Activated effector memory CD4-positive, alpha-beta T cell treated with Interleukin-2 at 50 U/mL for 16 hours (primary cell): ENCODE results near the gene ARL8B.
"Not testable (repeated sequence)": the region's sequence is repeated elsewhere in the genome, so short reads cannot be mapped to it uniquely, and the experiment has no call there.

Experiments used
- DNase-seq: peaks from one replicate; pipeline ENCODE4 v3.0.0-alpha.2; 2020

ARL8B gene

GRCh38 chr3:5149306-5149880 lies 27.3 kb downstream of the ARL8B start:
- no peak for DNase-seq

- DNase-seq: no peak
These were observed 29.5 kb downstream of the ARL8B start for GRCh38 chr3:5151586-5151985.

GRCh38 chr3:5153074-5153473 lies 31.0 kb downstream of the ARL8B start:
- DNase-seq: no peak

- no peak for DNase-seq
These were observed 33.1 kb downstream of the ARL8B start for GRCh38 chr3:5155241-5155640.

DNA sequence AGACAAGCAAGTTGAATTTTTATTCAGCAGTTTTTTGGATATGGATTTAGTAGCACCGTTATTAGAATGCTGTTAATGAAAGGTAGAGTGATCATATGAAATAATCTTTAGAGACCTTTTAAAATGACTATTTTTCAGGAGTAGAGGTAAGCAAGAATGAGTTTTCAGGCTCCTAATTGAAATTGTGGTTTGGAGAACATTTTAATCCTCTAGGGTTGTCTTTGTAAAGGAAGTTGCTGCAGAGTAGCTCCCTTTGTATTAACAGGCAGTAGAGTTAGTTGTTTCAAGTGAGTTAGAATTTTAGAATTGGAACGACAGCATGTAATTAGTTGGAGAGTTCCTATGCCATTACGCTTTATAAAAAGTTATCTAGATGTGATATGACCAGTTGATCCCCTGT lies 38.2 kb downstream of the ARL8B start:
- DNase-seq: no peak

- DNase-seq: no peak
These were observed 39.1 kb downstream of the ARL8B start for GRCh38 chr3:5160940-5161858.

- DNase-seq: no peak
These were observed 40.0 kb downstream of the ARL8B start for GRCh38 chr3:5162102-5162501.

GRCh38 chr3:5165698-5166097 lies 43.6 kb downstream of the ARL8B start:
- DNase-seq: no peak

- no peak for DNase-seq
These were observed 44.8 kb downstream of the ARL8B start for GRCh38 chr3:5166846-5167245.

DNA sequence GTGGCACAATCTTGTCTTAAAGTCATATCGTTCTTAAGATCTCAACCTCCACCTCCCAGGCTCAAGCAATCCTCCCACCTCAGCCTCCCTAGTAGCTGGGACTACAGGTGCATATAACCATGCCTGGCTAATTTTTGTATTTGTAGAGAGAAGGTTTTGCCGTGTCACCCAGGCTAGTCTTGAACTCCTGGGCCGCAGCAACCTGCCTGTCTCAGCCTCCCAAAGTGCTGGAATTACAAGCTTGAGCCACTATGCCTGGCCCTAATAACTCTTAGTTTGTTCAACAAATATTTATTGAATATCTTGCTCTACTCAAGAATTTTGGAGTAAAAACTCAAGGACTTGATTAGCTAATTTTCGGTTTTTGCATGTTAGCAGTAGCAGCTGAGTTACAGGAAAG lies 46.0 kb downstream of the ARL8B start:
- no peak for DNase-seq

GRCh38 chr3:5169807-5170206 lies 47.7 kb downstream of the ARL8B start:
- no peak for DNase-seq

DNA sequence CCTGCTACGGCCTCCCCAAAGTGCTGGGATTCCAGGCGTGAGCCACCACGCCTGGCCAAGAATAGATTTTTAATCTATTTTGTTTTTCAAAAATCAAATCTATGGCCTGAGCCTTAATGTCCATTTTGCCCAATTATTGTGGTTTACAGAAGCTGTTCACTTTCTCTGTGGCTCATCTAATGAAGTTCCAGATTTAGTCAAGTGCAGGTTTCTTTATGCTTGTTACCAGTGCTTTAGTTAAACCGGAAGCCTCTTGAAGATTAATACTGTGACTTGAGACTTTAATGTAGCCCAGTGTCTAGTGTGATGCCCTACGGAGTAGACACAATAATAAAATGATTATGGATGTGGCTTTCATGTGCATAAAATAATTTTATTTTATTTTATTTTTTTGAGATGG lies 48.9 kb downstream of the ARL8B start:
- DNase-seq: no peak

DNA sequence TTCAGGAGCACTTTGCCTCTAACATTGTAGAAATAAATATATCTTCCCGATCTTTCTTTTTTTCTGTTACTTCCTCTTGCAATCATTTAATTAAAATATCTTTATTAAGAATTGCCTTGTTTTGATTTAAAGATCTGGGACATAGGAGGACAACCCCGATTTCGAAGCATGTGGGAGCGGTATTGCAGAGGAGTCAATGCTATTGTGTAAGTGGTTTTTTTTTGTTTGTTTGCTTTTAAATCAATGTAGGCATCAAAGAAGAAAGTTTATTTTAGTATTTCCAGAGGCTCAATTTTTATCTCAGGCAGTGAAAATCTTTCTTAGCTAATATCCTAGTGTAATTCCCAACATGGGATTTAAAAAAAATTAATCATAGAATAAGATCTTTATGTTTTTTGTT lies 49.9 kb downstream of the ARL8B start:
- no peak for DNase-seq

GRCh38 chr3:5179036-5179435 lies 56.9 kb downstream of the ARL8B start:
- not testable (repeated sequence) for DNase-seq

DNA sequence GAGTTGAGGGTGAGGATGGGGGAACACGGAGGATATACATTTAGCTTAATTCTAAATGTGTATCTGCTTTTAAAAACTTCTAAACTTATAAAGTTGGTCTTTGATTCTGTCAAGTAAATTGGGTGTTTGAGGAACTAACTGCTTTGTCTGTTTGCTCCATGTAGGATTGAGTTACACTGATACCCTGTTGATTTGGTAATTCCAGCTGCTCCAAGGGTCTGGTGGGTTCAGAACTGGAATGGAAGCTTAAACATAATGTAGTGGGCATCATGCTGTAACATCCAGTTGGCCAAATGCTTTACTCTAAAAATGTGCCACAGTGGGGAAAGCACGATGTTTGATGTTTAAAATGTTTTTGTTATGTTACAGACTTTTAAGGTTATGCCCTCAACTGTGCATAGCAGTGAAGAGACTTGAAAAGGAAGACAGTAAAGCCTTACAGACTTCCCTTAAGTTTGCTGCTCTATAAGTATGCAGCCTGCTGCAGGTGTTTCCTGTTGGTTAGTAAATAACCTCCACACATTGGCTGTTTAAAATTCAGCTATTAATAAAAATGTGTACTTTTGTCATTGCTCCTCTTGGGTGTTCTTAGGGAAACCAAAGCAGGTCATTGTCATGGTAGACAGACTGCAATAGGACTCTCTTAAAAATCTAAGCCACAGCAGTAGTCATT lies 59.5 kb downstream of the ARL8B start:
- DNase-seq: no peak

DNA sequence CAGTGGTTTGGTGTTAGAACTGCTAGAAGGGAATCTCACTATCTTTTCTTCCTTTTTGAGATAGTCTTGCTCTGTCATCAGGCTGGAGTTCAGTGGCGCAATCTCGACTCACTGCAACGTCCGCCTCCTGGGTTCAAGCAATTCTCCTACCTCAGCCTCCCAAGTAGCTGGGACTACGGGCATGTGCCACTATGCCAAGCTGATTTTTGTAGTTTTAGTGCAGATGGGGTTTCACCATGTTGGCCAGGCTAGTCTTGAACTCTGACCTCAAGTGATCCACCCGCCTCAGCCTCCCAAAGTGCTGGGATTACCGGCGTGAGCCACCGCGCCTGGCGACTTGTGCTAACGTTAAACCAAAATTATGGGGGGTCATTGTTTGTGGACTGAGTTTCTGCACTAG lies 61.6 kb downstream of the ARL8B start:
- DNase-seq: not testable (repeated sequence)

DNA sequence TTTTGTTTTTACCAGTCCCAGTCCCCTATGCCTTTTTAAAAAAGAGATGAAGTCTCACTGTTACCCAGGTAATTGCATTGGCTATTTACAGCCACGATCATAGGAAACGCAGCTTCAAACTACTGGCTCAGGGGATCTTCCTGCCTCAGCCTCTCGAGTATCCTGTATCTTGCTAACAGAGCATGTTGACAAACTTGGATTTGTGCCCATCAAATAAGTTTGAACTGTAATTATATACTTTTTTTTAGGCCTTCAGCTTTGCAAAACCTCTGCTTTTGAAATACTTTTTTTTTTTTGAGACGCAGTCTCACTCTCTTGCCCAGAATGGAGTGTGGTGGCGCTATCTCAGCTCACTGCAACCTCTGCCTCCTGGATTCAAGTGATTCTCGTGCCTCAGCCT lies 62.4 kb downstream of the ARL8B start:
- DNase-seq: no peak

GRCh38 chr3:5185093-5185673 lies 63.1 kb downstream of the ARL8B start:
- no peak for DNase-seq

DNA sequence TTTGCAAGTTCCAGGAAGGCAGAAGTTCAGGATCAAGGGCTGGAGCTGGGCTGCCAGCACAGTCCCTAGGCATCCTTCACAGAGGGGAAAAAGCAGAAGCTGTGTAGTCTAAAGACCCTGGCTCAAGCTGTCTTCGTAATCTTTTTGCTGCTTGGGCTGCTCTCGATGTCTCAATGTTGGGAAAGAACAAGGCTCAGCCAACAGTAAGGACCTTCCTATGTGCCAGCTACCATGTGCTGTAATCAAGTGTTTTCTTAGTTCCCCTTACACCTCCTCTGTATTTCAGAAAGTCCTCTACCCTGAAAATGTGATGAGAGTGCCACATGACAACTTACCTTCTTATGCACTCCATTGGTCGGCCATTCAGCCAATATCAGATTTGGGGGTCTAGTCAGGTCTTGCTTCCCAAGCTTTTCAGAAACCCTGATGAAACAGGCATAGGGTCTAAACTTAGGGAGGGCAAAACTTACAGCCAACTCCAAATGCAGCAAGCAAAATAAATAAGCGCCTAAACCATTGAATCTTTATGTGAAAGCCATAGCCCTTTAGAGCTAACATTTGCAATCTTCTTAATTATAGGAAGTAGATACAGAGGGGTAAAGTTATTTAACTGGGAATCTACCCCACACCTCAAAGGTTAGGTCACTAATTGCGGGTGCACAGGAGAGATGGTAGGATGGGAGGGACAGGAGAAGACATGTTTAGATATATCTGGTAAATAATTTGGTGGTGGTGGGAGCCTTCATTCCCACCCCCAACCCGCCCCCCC lies 64.2 kb downstream of the ARL8B start:
- no peak for DNase-seq

DNA sequence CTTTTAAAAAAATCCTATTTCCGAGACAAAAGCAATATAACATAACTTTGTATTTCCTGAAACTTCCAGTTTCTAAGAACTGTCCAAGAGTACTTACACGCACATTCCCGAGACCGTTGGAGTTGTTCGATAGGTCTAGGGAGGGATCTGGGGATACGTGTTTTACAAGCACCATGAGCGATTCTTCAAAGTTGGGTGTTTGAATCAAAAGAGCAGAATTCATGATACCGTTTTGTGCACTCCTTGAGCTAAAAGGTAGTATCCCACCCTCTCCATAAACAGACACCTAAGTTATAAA lies 64.7 kb downstream of the ARL8B start:
- no peak for DNase-seq

DNA sequence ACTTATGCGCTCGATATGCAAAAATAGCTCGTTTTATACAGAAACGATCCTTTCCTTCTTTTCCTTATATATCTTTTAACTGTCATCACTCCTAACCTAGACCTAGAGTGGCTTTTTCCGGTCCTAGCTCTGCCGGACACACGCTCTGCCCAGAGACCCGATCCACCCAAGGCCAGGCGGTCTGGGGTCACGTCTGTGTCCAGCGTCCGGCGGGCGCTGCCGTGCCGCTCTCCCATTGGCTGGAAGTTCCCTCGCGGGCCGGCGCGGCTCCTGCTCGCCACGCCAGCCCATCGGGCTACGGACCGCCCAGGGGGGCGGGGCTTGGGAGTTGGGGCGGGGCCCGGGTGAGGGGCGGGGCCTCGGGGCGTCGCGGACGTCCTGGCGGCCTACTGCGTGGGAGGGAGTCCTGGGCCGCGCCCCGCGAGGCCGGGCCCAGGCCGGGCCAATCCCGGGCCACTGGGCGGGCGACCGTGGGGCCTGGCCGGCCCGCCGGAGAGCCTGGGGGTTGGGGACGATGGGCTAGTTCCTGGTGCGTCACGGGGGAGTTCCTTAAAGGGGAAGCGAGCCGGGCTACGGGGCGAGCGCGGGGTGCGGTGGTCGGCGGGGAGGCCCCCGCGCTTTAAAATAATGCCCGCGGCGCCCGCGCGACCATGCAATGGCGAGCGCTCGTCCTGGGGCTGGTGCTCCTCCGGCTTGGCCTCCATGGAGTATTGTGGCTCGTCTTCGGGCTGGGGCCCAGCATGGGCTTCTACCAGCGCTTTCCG lies 65.2 kb downstream of the ARL8B start, which contains the start of gene EDEM1:
Gene EDEM1 (plus strand): TSS at position 552 of the 764 bp plus-strand sequence. CDS start 99 bp downstream, at position 651.
- peak; percentile 97 for DNase-seq

GRCh38 chr3:5187920-5188418 lies 65.9 kb downstream of the ARL8B start:
- no peak for DNase-seq
